NB4 (cell line): Measurements from ENCODE around the gene TECRL.

Experiments
- TF ChIP-seq, protein P1 (sequence below): IDR thresholded peaks from one replicate; pipeline ENCODE4 v1.5.1; 2012; ENCODE audit warnings: low read depth, low read length
- TF ChIP-seq, protein P2 (sequence below): IDR thresholded peaks from 2 replicates; pipeline ENCODE4 v1.6.1; 2011; ENCODE audit warnings: low read depth, low read length

DNA sequence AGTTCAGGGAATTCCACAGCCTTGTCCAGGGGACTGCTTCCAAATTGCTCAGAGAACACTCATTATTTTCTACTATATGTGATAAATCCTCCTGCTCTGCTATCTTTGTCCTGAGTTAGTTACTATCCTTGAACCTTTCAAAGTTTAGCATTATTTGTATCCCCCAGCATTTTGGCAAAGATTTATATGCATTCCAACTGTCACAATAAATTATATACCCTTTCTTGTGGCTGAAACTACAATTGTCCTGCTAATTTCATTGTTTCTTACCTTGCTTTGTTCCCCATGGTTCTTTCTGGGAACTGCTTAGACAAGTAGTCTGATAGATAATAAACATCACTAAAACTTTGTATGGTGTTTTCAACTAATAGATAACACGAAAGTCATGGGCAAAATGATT, 40.5 kb downstream of the TECRL start:
- TF ChIP-seq, protein P1, sequence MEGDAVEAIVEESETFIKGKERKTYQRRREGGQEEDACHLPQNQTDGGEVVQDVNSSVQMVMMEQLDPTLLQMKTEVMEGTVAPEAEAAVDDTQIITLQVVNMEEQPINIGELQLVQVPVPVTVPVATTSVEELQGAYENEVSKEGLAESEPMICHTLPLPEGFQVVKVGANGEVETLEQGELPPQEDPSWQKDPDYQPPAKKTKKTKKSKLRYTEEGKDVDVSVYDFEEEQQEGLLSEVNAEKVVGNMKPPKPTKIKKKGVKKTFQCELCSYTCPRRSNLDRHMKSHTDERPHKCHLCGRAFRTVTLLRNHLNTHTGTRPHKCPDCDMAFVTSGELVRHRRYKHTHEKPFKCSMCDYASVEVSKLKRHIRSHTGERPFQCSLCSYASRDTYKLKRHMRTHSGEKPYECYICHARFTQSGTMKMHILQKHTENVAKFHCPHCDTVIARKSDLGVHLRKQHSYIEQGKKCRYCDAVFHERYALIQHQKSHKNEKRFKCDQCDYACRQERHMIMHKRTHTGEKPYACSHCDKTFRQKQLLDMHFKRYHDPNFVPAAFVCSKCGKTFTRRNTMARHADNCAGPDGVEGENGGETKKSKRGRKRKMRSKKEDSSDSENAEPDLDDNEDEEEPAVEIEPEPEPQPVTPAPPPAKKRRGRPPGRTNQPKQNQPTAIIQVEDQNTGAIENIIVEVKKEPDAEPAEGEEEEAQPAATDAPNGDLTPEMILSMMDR = no peak
- TF ChIP-seq, protein P2, sequence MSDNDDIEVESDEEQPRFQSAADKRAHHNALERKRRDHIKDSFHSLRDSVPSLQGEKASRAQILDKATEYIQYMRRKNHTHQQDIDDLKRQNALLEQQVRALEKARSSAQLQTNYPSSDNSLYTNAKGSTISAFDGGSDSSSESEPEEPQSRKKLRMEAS = no peak
